Parathyroid adenoma (tissue), 2 donors: ENCODE data around the gene FAM228B.

ENCODE experiments used
- H2AFZ ChIP-seq: fragments of 300-600 bp; sonication (generic); one replicate; pipeline ENCODE4 v1.7.0; 2017; ENCODE audit warnings: antibody characterized with exemption, mild to moderate bottlenecking
- H3K27ac ChIP-seq: fragments of 300-600 bp; sonication (generic); one replicate; pipeline ENCODE4 v1.7.0; 2017
- H3K27me3 ChIP-seq: fragments of 300-600 bp; sonication (generic); one replicate; pipeline ENCODE4 v1.7.0; 2017; ENCODE audit warnings: low read length; ENCODE audit not compliant: control insufficient read depth, insufficient read depth
- H3K36me3 ChIP-seq: fragments of 300-600 bp; sonication (generic); one replicate; pipeline ENCODE4 v1.7.0; 2017; ENCODE audit warnings: low read length; ENCODE audit not compliant: control insufficient read depth, insufficient read depth
- H3K4me1 ChIP-seq: fragments of 300-600 bp; sonication (generic); one replicate; pipeline ENCODE4 v1.7.0; 2017; ENCODE audit warnings: control low read depth
- H3K4me2 ChIP-seq: fragments of 300-600 bp; sonication (generic); one replicate; pipeline ENCODE4 v1.7.0; 2017; ENCODE audit warnings: low read length
- H3K4me3 ChIP-seq: fragments of 300-600 bp; sonication (generic); one replicate; pipeline ENCODE4 v1.7.0; 2017; ENCODE audit warnings: low read depth, low read length
- H3K79me2 ChIP-seq: fragments of 300-600 bp; sonication (generic); one replicate; pipeline ENCODE4 v1.7.0; 2017; ENCODE audit warnings: control low read depth
- H3K9ac ChIP-seq: fragments of 300-600 bp; sonication (generic); one replicate; pipeline ENCODE4 v1.7.0; 2017; ENCODE audit warnings: mild to moderate bottlenecking
- H3K9me3 ChIP-seq: fragments of 300-600 bp; sonication (generic); one replicate; pipeline ENCODE4 v1.7.0; 2017; ENCODE audit warnings: low read length; ENCODE audit not compliant: control insufficient read depth
- TF ChIP-seq, protein P1 (sequence below): fragments of 300-600 bp; sonication (generic); IDR thresholded peaks from one replicate; pipeline ENCODE4 v1.7.0; 2017; ENCODE audit warnings: antibody characterized with exemption, mild to moderate bottlenecking
- donor health status: primary hyperparathyroidism.

The FAM228B gene

DNA sequence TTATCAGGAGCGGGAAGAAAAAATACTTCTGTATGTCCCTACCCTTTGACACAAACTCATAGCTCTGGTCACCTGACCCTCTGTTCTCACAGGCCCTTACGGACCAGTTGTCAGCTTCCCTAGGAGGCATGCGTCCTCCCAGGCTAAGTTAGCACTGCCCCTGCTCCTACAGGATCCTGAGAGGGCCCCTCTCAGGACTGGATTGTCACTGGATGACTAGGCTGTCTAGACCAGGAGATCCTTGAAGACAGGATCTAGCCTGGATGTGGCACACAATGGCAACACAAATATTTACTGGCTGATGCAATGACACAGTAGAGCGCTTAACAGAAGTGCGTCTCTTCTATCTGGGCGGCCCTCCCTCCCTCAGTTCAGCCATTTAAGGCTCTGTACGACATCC, 59.2 kb downstream of the FAM228B start:
- TF ChIP-seq, protein P1, sequence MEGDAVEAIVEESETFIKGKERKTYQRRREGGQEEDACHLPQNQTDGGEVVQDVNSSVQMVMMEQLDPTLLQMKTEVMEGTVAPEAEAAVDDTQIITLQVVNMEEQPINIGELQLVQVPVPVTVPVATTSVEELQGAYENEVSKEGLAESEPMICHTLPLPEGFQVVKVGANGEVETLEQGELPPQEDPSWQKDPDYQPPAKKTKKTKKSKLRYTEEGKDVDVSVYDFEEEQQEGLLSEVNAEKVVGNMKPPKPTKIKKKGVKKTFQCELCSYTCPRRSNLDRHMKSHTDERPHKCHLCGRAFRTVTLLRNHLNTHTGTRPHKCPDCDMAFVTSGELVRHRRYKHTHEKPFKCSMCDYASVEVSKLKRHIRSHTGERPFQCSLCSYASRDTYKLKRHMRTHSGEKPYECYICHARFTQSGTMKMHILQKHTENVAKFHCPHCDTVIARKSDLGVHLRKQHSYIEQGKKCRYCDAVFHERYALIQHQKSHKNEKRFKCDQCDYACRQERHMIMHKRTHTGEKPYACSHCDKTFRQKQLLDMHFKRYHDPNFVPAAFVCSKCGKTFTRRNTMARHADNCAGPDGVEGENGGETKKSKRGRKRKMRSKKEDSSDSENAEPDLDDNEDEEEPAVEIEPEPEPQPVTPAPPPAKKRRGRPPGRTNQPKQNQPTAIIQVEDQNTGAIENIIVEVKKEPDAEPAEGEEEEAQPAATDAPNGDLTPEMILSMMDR, result no peak
- Histone ChIP-seq H3K4me3 (no peak overlapping the region), H3K9me3 (no peaks in the 10 kb centered on the region), H3K27ac (no peak overlapping the region), H3K9ac (no peak overlapping the region), H2AFZ (no peak overlapping the region), H3K79me2 (no peaks in the 10 kb centered on the region), H3K27me3 (no peaks in the 10 kb centered on the region), H3K36me3 (no peaks in the 10 kb centered on the region), H3K4me2 (no peak overlapping the region), H3K4me1 (no peaks in the 10 kb centered on the region)

DNA sequence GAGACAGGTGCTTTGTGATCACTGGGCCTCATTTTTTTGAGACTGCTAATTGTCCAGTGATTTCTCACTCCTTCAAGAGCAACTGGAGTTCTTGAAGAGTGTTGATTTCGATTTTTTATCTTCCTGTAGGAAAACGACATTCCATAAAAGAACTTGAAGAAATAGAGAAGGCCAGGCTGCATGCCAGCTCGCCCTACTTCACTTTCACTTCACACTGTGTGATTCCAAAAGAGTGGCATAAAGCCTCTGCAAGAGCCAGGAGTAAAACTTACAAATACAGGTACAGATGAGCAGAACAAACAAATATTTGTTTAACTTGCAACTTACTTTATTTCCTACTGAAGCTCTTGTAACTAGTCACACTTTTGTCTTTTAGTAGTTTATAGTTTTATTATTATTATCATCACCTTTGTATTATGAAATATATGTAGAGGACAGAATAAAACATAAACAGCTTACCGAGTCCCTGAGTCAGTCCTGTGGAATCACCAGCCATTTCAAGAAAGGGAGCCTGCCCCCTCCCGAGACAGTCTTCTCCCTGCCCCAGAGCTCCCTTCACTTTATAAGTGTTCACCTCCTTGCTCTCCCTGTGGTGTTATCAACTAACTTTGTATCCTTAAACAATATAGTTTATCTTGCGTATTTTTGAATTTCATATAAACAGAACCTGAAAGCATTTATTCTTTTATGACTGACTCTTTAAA, 60.2 kb downstream of the FAM228B start:
- Histone ChIP-seq H3K27me3 (no peaks in the 10 kb centered on the region), H3K36me3 (no peaks in the 10 kb centered on the region), H3K79me2 (no peaks in the 10 kb centered on the region), H2AFZ (no peak overlapping the region), H3K4me2 (no peak overlapping the region), H3K9ac (no peak overlapping the region), H3K4me1 (no peaks in the 10 kb centered on the region), H3K27ac (no peak overlapping the region), H3K4me3 (no peak overlapping the region), H3K9me3 (no peaks in the 10 kb centered on the region)
- TF ChIP-seq, protein P1, result no peak

DNA sequence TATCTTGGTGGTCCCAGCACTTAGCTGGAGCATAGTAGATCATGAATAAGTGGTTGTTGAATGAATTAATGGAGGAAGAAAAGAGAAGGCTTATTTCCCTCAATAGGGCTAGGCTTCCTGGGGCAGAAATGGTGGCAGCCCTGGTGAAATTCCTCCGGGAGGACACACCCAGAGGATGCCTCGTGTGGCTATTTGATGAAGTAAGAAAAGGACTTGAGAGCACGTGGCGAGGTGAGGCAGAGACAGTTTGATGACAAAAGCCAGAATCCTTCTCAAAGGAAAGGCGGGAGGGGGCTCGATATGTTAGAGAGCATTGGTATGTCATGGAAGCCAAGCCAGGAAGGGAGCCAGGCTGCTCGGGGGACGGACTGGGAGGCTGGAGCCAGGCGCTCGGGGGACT, 66.3 kb downstream of the FAM228B start:
- no peak overlapping the region for H3K4me2 ChIP-seq
- TF ChIP-seq, protein P1, result no peak
- H3K4me3 ChIP-seq, result no peak overlapping the region
- no peak overlapping the region for H3K9ac ChIP-seq
- H2AFZ ChIP-seq, result no peak overlapping the region
- H3K27ac ChIP-seq, result no peak overlapping the region
- no peaks in the 10 kb centered on the region for H3K4me1 ChIP-seq
- H3K36me3 ChIP-seq, result no peaks in the 10 kb centered on the region
- no peaks in the 10 kb centered on the region for H3K27me3 ChIP-seq
- no peaks in the 10 kb centered on the region for H3K9me3 ChIP-seq
- no peaks in the 10 kb centered on the region for H3K79me2 ChIP-seq

DNA sequence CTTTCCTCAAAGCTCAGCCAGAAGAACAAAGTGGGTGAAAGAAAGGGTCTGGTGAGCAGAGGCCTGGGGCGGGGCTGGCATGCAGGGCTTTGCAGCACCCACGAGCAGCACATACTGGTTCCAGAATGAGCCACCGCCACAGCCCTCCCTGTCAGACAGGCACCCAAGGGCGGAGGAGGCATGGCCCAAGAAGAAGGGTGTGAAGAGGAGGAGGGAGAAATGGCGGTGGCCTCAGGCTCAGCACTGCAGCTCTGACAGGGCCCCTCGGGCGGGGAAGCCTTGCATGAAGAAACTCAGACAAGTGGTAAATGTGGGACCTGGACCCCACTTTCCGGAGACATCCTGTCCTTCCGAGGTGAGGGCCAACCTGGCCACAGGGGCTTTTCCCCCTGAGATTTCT, 67.2 kb downstream of the FAM228B start:
- H3K36me3 ChIP-seq, result no peaks in the 10 kb centered on the region
- H3K9me3 ChIP-seq, result no peaks in the 10 kb centered on the region
- no peak overlapping the region for H2AFZ ChIP-seq
- H3K9ac ChIP-seq, result no peak overlapping the region
- no peaks in the 10 kb centered on the region for H3K4me1 ChIP-seq
- no peaks in the 10 kb centered on the region for H3K79me2 ChIP-seq
- H3K27me3 ChIP-seq, result no peaks in the 10 kb centered on the region
- H3K4me3 ChIP-seq, result no peak overlapping the region
- TF ChIP-seq, protein P1, result no peak
- H3K4me2 ChIP-seq, result no peak overlapping the region
- H3K27ac ChIP-seq, result no peak overlapping the region

DNA sequence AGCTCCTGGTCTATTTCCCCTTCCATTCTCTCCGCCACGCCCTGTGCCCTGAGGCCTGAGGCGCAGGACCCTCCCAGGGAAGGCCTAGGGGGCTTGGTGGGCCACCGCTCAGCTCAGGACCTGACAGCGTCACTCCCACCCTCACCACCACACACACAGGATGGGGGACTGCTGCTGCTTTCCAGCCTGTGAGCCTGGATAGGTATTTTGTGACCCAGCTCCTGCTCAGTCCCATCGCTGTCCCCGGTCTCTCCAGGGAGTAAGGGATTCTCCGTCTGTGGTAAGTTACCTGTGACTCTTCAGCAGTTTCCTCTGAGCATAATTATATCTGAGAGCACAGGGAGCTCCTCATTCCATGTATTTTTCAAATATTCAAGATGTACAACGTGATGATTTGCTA, 67.9 kb downstream of the FAM228B start:
- Histone ChIP-seq H2AFZ (no peak overlapping the region), H3K27ac (no peak overlapping the region)
- TF ChIP-seq, protein P1, result no peak

More for the DNA sequence above, 67.9 kb downstream of the FAM228B start:
- Histone ChIP-seq H3K27me3 (no peaks in the 10 kb centered on the region), H3K4me1 (no peaks in the 10 kb centered on the region), H3K9ac (no peak overlapping the region), H3K4me3 (no peak overlapping the region), H3K36me3 (no peaks in the 10 kb centered on the region), H3K9me3 (no peaks in the 10 kb centered on the region), H3K4me2 (no peak overlapping the region), H3K79me2 (no peaks in the 10 kb centered on the region)
